H1 (cell line): ENCODE data around the gene JAM2. TPM values are rescaled to one million over a fixed set of nuclear protein-coding genes. Genes with fewer than 3 reads are reported as not detected.

Source experiments
- CTCF ChIA-PET: fragments of 300-600 bp; sonication (Branson Sonifier 250); formaldehyde crosslinking; loops from one replicate; lab custom pipeline; 2021; ENCODE audit not compliant: partially characterized antibody; lab: Charles Lee
- POLR2A ChIA-PET: fragments of 300-600 bp; sonication (Branson Sonifier 250); formaldehyde crosslinking; loops from one replicate; lab custom pipeline; 2021; ENCODE audit warnings: inconsistent platforms; ENCODE audit not compliant: partially characterized antibody; lab: Charles Lee
- DNase-seq, 2 experiments: peaks; one replicate each; pipeline versions ENCODE4 v3.0.0 to v3.0.0-alpha.2; 2010 to 2022; ENCODE audit warnings: low spot score in 2 of 2, low read depth in 1 of 2, mixed read lengths in 1 of 2
- FAIRE-seq: peaks from 2 replicates; lab custom pipeline; 2011; peaks lifted over from hg19 to GRCh38; lab: Jason Lieb, UNC
- H2AFZ ChIP-seq: 2 replicates; pipeline ENCODE4 v1.8.1; 2012; ENCODE audit warnings: low read length, inconsistent platforms
- H2AK5ac ChIP-seq: 2 replicates; pipeline ENCODE4 v1.6.1; 2013; ENCODE audit warnings: low read depth, low read length
- H2BK120ac ChIP-seq: replicated peaks from 2 replicates; pipeline ENCODE3; 2013; ENCODE audit warnings: low read depth, low read length, inconsistent platforms
- H2BK12ac ChIP-seq: 2 replicates; pipeline ENCODE4 v1.6.1; 2013; ENCODE audit warnings: low read depth, low read length
- H2BK15ac ChIP-seq: 2 replicates; pipeline ENCODE4 v1.6.1; 2013; ENCODE audit warnings: low read length
- H2BK20ac ChIP-seq: 2 replicates; pipeline ENCODE4 v1.6.1; 2013; ENCODE audit warnings: low read length
- H2BK5ac ChIP-seq: 2 replicates; pipeline ENCODE4 v1.6.1; 2013; ENCODE audit warnings: low read depth, low read length
- H3K14ac ChIP-seq: 2 replicates; pipeline ENCODE4 v1.6.1; 2013; ENCODE audit warnings: inconsistent platforms; ENCODE audit not compliant: insufficient read length
- H3K18ac ChIP-seq: 2 replicates; pipeline ENCODE4 v1.6.1; 2013; ENCODE audit warnings: low read length; ENCODE audit errors: extremely low read depth
- H3K23ac ChIP-seq: 2 replicates; pipeline ENCODE4 v1.6.1; 2013; ENCODE audit warnings: inconsistent platforms; ENCODE audit not compliant: insufficient read length
- H3K23me2 ChIP-seq: 2 replicates; pipeline ENCODE4 v1.6.1; 2013; ENCODE audit warnings: low read depth, low read length
- H3K27ac ChIP-seq: 2 replicates; pipeline ENCODE4 v1.6.1; 2011; ENCODE audit warnings: low read depth, low read length, inconsistent platforms
- H3K27me3 ChIP-seq, 4 experiments: replicated peaks in 1 of 4; 1 replicate in 1 of 4; 2 replicates in 3 of 4; pipeline versions ENCODE4 v1.6.1 to v1.8.1; 2011 to 2013; ENCODE audit warnings: low read length in 3 of 4, mild to moderate bottlenecking in 3 of 4, inconsistent platforms in 2 of 4, mixed read lengths in 2 of 4, moderate library complexity in 1 of 4; ENCODE audit not compliant: control insufficient read depth in 3 of 4, insufficient read depth in 3 of 4; ENCODE audit errors: extremely low read depth in 1 of 4
- H3K36me3 ChIP-seq, 4 experiments: 2 replicates each; pipeline versions ENCODE4 v1.6.1 to v1.8.1; 2011 to 2013; ENCODE audit warnings: mild to moderate bottlenecking in 4 of 4, low read length in 3 of 4, moderate library complexity in 2 of 4, control low read depth in 1 of 4, inconsistent platforms in 1 of 4; ENCODE audit not compliant: insufficient read depth in 4 of 4, control insufficient read depth in 2 of 4
- H3K4ac ChIP-seq: replicated peaks from 2 replicates; pipeline ENCODE3; 2013; ENCODE audit warnings: low read length, low read depth, mixed read lengths, inconsistent platforms; ENCODE audit not compliant: insufficient read length
- H3K4me1 ChIP-seq, 4 experiments: replicated peaks in 1 of 4; 1 replicate in 1 of 4; 2 replicates in 3 of 4; pipeline versions ENCODE4 v1.6.1 to v1.8.1; 2011 to 2013; ENCODE audit warnings: low read length in 3 of 4, inconsistent platforms in 2 of 4, mixed read lengths in 1 of 4; ENCODE audit not compliant: insufficient read depth in 4 of 4, control insufficient read depth in 3 of 4
- H3K4me2 ChIP-seq, 2 experiments: 2 replicates each; pipeline versions ENCODE4 v1.6.1 to v1.8.1; 2011 to 2013; ENCODE audit warnings: low read depth in 2 of 2, low read length in 2 of 2, control low read depth in 1 of 2, inconsistent platforms in 1 of 2, mild to moderate bottlenecking in 1 of 2; ENCODE audit not compliant: insufficient read depth in 1 of 2
- H3K4me3 ChIP-seq, 4 experiments: fragments of 200-600, 300-600 bp in 1 of 4; sonication (generic), shearing (Covaris generic), sonication (Bioruptor Twin) in 1 of 4; 2 replicates each; pipeline versions ENCODE4 v1.5.1 to v1.8.1; 2011 to 2016; ENCODE audit warnings: low read length in 4 of 4, low read depth in 3 of 4, control low read depth in 2 of 4, inconsistent platforms in 2 of 4, mild to moderate bottlenecking in 2 of 4, mixed read lengths in 1 of 4, moderate library complexity in 1 of 4; ENCODE audit not compliant: insufficient read depth in 2 of 4; ENCODE audit errors: extremely low read depth in 1 of 4
- H3K56ac ChIP-seq: replicated peaks from 2 replicates; pipeline ENCODE3; 2013; ENCODE audit warnings: low read depth, mild to moderate bottlenecking, mixed read lengths, low read length, inconsistent platforms; ENCODE audit not compliant: insufficient read length
- H3K79me1 ChIP-seq: 2 replicates; pipeline ENCODE4 v1.6.1; 2013; ENCODE audit warnings: low read depth, low read length, control low read depth
- H3K79me2 ChIP-seq, 2 experiments: 2 replicates each; pipeline versions ENCODE4 v1.6.1 to v1.8.1; 2012 to 2013; ENCODE audit warnings: low read length in 2 of 2, mild to moderate bottlenecking in 2 of 2, inconsistent platforms in 1 of 2; ENCODE audit not compliant: insufficient read depth in 2 of 2, control insufficient read depth in 1 of 2
- H3K9ac ChIP-seq, 4 experiments: replicated peaks in 1 of 4; 1 replicate in 1 of 4; 2 replicates in 3 of 4; pipeline versions ENCODE4 v1.6.1 to v1.8.1; 2011 to 2013; ENCODE audit warnings: low read depth in 3 of 4, low read length in 3 of 4, control low read depth in 2 of 4, mild to moderate bottlenecking in 2 of 4, moderate library complexity in 2 of 4, inconsistent platforms in 1 of 4; ENCODE audit errors: extremely low read depth in 1 of 4
- H3K9me3 ChIP-seq, 2 experiments: 2 replicates each; pipeline versions ENCODE4 v1.6.1 to v1.8.1; 2012 to 2013; ENCODE audit warnings: mild to moderate bottlenecking in 2 of 2, moderate library complexity in 2 of 2, control low read depth in 1 of 2, inconsistent platforms in 1 of 2, low read depth in 1 of 2, low read length in 1 of 2, mixed read lengths in 1 of 2; ENCODE audit not compliant: insufficient read depth in 2 of 2
- H4K20me1 ChIP-seq, 2 experiments: replicated peaks in 1 of 2; 2 replicates each; pipeline versions ENCODE3 to v1.8.1; 2011 to 2013; ENCODE audit warnings: inconsistent platforms in 2 of 2, low read length in 2 of 2, mild to moderate bottlenecking in 1 of 2; ENCODE audit not compliant: insufficient read depth in 2 of 2, control insufficient read depth in 1 of 2
- H4K5ac ChIP-seq: 2 replicates; pipeline ENCODE4 v1.6.1; 2013; ENCODE audit warnings: low read length, low read depth, mixed read lengths, inconsistent platforms; ENCODE audit not compliant: insufficient read length
- H4K8ac ChIP-seq: 2 replicates; pipeline ENCODE4 v1.8.0; 2013; ENCODE audit warnings: mild to moderate bottlenecking, moderate library complexity, low read length, inconsistent platforms; ENCODE audit not compliant: insufficient read depth; ENCODE audit errors: extremely low read depth
- H4K91ac ChIP-seq: replicated peaks from 2 replicates; pipeline ENCODE3; 2013; ENCODE audit warnings: low read length, mixed read lengths, inconsistent platforms; ENCODE audit not compliant: insufficient read length
- POLR2AphosphoS5 ChIP-seq: IDR thresholded peaks from 2 replicates; pipeline ENCODE4 v1.6.1; 2011; ENCODE audit warnings: low read depth, low read length
- WGBS, 2 experiments: shearing (Covaris generic) in 1 of 2; methylation state at CpG; one replicate each; pipeline versions ENCODE4 v1.1.6 to v1.1.7; 2013 to 2015; ENCODE audit warnings: low lambda C conversion rate in 2 of 2, mixed read lengths in 2 of 2, inconsistent platforms in 1 of 2, low coverage in 1 of 2, missing lambda C conversion rate in 1 of 2; ENCODE audit not compliant: insufficient replicate concordance in 2 of 2, insufficient coverage in 1 of 2, insufficient read length in 1 of 2; ENCODE audit errors: extremely low coverage in 1 of 2, missing lambda C conversion rate in 1 of 2; 5-methylcytosine and 5-hydroxymethylcytosine counted together
- polyA plus RNA-seq, 7 experiments: library from polyadenylated mRNA; depleted of rRNA in 3 of 7; stranded (reverse) in 5 of 7; unstranded in 2 of 7; fragments of >200 nt in 5 of 7; fragments of 200-250 nt in 2 of 7; gene quantifications; 1 replicate in 5 of 7; 2 replicates in 1 of 7; 4 replicates in 1 of 7; pipeline versions ENCODE4 v1.2.1 to v1.2.3, GENCODE V29; 2011 to 2013; ENCODE audit warnings: missing spikeins in 2 of 7, mixed read lengths in 2 of 7
- total RNA-seq: library from RNA; stranded (reverse); fragmentation: NEBNext Ultra II Directional; extraction: Animal tissue kit (Norgen Biotek cat#: 25700); gene quantifications from 2 replicates; pipeline ENCODE4 v1.2.1, GENCODE V29; 2021

JAM2 gene
- total and polyA plus RNA-seq, 2 of the 8 experiments (the other 6 are each of a cell fraction or from before 2014, with no cell fraction given) = 4.9 to 9.5 TPM

- H3K4me2 ChIP-seq = peak overlapping the region; percentile 42 to 47; a peak in 3 of 4 replicates
- no peak overlapping the region for H3K27ac ChIP-seq
- H3K79me1 ChIP-seq = no peaks in the 10 kb centered on the region
- H2AK5ac ChIP-seq = no peak overlapping the region
- H3K9me3 ChIP-seq = no peaks in the 10 kb centered on the region
- no peak overlapping the region for H2BK15ac ChIP-seq
- DNase-seq (no peak), FAIRE-seq (no peak)
- no peaks in the 10 kb centered on the region for H4K20me1 ChIP-seq
- H2BK20ac ChIP-seq = no peak overlapping the region
- H3K56ac ChIP-seq = no peak overlapping the region
- peaks cover 0 to 4% (median 0%) of the 10 kb centered on the region in 4 experiments; a peak in 1 of 7 replicates for H3K4me1 ChIP-seq
- H4K8ac ChIP-seq = no peak overlapping the region
- no peak overlapping the region; the same call in none of the 2 replicates for H2AFZ ChIP-seq
- H2BK120ac ChIP-seq = no peak overlapping the region
- H4K91ac ChIP-seq = no peak overlapping the region
- H3K18ac ChIP-seq = no peak overlapping the region
- no peak overlapping the region for H3K4me3 ChIP-seq
- H3K27me3 ChIP-seq = no peaks in the 10 kb centered on the region
- no peak overlapping the region for H3K4ac ChIP-seq
- H2BK12ac ChIP-seq = no peak overlapping the region
- H3K79me2 ChIP-seq = no peaks in the 10 kb centered on the region
- no peak overlapping the region for H2BK5ac ChIP-seq
- H4K5ac ChIP-seq = no peak overlapping the region
- WGBS, 2 experiments = 51% methylated on average over 9 of the region's 9 CpGs; no CpG with 5 or more reads in 1 of the 2 experiments
- no peak for TF ChIP-seq POLR2AphosphoS5
- H3K14ac ChIP-seq = no peak overlapping the region
- CTCF ChIA-PET = interaction anchor here (0.5 to 1.3 kb wide), 2 partner anchors 26 to 1104 kb away, joined by 3 to 5 read pairs; no protein-coding TSS in a partner anchor
- H3K23ac ChIP-seq = no peak overlapping the region
- POLR2A ChIA-PET = interaction anchor here (0.6 kb wide), 1 partner anchor 37 kb away, joined by 3 read pairs; no protein-coding TSS in a partner anchor
- H3K36me3 ChIP-seq = no peaks in the 10 kb centered on the region
- H3K9ac ChIP-seq = no peak overlapping the region; a peak in 1 of 7 replicates
- no peaks in the 10 kb centered on the region; the same call in 1 of the 2 replicates for H3K23me2 ChIP-seq
These were observed 43.3 kb downstream of the JAM2 start for GRCh38 chr21:25682382-25682781.
